ENCODE measurements around the gene OR52B6.
"Not testable (repeated sequence)": the region's sequence is repeated elsewhere in the genome, so short reads cannot be mapped to it uniquely, and the experiment has no call there.

Gene OR52B6

DNA sequence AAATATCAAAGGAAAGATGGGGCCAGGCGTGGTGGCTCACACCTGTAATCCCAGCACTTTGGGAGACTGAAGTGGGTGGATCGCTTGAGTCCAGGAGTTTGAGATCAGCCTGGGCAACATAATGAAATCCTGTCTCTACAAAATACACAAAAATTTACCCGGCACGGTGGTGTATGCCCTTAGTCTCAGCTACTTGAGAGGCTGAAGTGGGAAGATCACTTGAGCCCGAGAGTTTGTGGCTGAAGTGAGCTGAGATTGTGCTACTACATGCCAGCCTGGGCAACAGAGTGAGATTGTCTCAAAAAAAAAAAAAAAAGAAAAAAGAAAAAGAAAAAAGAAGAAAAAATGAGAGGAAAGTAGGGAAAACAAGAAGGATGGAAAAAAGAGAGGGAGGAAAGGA is 11.9 kb downstream of the OR52B6 start:
- no peak for FAIRE-seq
- no peak for DNase-seq (ENCODE audit: extremely low spot score, insufficient read length, low read depth)

- no peak for FAIRE-seq
- no peak for DNase-seq (ENCODE audit: extremely low spot score, insufficient read length, low read depth)
Measured at GRCh38 chr11:5593146-5593545, 12.5 kb downstream of the OR52B6 start.

- DNase-seq (ENCODE audit: extremely low spot score, insufficient read length, low read depth) (no peak), FAIRE-seq (no peak)
Measured at GRCh38 chr11:5596607-5597201, 16.0 kb downstream of the OR52B6 start, which contains the start of gene TRIM6. TRIM6 (plus strand) TSS chr11:5596637; CDS start chr11:5596898, 261 bp downstream.

DNA sequence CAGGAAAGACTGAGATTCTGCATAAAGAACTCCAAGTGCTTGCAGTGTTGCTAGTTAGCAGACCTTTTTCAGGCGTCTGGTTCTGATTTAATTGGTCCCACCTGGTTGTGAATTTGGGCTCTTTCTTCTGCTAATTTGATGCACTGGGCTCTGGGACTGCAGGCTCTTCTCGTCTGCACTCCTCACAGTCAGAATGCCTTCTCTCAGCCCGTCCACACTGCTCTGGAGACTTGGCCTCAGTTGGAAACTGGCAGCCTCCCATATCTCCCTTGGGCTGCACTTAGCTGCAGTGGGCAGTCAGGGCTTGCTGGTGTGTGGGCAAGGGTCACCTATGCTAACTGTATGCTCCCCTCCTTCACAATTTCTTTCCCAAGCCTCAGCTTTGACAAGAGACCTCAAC is 17.3 kb downstream of the OR52B6 start:
- DNase-seq (ENCODE audit: extremely low spot score, insufficient read length, low read depth), result no peak
- no peak for FAIRE-seq

DNA sequence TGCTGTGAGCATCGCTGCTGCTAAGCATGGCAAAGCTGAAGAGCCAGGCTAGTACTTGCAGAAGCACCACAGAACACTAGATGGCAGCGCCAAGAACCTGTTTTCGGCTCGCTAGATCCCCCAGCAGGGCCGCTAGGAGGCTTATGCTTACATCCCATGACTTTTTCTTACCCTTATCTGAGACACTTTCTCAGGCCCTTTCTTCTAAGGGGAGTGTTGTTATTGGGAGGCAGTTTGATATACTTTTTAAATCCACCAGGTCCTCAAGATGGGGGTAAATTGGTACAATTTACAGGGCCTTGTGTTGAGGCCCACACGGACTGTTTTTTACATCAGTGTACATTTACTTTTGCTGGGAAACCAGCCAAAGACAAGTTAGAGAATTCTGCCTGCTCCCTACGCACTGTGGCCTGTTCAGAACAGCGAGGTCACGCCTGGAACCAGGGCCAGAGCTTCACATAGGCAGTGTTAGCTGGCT is 19.7 kb downstream of the OR52B6 start:
- FAIRE-seq (peak; percentile 91), DNase-seq (ENCODE audit: extremely low spot score, insufficient read length, low read depth) (peak; percentile 33)

DNA sequence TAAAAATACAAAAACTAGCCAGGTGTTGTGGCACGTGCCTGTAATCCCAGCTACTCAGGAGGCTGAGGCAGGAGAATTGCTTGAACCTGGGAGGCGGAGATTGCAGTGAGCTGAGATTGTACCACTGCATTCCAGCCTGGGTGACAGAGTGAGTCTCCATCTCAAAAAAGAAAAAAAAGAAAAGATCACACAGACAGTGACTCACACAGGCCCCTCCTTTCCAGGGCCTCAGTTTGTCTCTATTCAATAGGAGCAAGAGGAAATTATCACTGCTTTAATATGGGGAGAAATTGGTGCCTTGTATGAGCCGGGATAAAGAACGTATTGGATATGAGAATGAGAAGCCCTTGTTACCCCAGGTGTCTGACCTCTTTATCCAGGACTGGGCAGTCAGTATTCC is 22.1 kb downstream of the OR52B6 start:
- not testable (repeated sequence) for FAIRE-seq; DNase-seq (ENCODE audit: extremely low spot score, insufficient read length, low read depth)

GRCh38 chr11:5603326-5603725 is 22.6 kb downstream of the OR52B6 start:
- FAIRE-seq (no peak), DNase-seq (ENCODE audit: extremely low spot score, insufficient read length, low read depth) (no peak)

GRCh38 chr11:5604896-5605295 is 24.2 kb downstream of the OR52B6 start:
- DNase-seq (ENCODE audit: extremely low spot score, insufficient read length, low read depth), result no peak
- no peak for FAIRE-seq

DNA sequence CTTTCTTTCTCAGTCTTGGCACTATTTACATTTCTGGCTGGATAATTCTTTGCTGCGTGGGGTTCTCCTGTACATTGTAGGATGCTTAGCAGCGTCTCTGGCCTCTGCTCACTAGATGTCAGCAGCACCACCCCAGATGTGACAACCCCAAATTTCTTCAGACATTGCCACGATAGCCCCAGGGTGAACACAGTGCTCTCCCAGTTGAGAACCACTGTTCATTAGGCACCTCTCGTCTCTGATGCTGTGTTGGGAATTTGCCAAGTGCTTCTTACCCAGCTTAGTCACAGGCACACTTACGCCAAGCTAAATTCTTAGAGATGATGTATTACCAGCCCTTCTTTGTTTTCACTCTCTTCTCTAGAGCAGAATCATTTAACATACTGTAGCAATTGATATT is 25.2 kb downstream of the OR52B6 start:
- DNase-seq (ENCODE audit: extremely low spot score, insufficient read length, low read depth) (no peak), FAIRE-seq (no peak)

- FAIRE-seq, result no peak
- DNase-seq (ENCODE audit: extremely low spot score, insufficient read length, low read depth), result no peak
Measured at GRCh38 chr11:5608808-5609207, 28.1 kb downstream of the OR52B6 start.

DNA sequence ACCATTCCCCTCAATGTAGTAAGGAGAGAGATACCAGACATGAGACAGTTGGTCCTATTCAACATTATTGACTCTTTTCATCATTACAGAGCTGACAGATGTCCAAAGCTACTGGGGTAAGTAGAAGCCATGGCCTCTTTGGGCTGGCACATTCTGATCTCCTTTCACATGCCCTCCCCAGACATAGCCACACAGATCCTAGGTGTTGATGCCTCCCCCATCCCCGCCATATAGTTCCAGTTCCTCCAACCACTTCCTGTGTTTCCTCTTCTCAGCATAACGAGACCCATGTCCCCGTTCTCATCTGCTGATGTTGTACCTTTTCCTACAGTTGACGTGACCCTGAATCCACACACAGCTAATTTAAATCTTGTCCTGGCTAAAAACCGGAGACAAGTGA is 29.8 kb downstream of the OR52B6 start:
- FAIRE-seq (peak; percentile 64), DNase-seq (ENCODE audit: extremely low spot score, insufficient read length, low read depth) (no peak)

DNA sequence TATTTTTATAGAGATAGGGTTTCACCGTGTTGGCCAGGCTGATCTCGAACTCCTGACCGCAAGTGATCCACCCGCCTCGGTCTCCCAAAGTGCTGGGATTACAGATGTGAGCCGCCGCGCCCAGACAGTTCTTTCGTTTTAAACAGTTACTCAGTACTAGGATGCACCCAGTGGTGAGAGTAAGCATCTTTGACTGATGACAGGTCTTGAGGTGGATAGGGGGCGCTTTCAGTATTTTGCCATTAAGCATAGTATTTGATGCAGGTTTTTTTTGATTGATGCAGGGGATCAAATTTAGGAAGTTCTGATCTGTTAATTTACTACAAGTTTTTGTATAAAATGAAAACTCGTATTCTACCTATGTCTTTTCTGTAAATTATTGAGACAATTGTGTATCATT is 30.9 kb downstream of the OR52B6 start:
- FAIRE-seq (no peak), DNase-seq (ENCODE audit: extremely low spot score, insufficient read length, low read depth) (no peak)

DNA sequence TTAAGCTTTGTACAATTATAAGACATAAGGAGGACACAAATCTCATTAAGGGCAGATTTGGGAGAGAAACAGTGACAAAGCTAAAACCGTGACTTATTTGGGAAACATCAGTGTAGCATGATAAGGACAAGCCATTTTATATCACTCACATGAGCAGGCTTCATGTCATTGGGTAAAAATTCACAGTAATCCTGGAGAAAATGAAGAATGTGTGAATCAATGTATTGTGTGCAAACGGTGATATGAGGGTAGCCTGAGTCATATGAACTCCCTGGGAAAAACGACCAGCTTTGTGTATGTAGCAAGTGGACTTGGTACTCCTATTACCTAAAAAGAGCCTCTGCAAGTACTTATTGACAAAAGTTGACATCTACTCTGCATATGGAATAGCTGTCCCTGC is 38.1 kb downstream of the OR52B6 start:
- FAIRE-seq (no peak), DNase-seq (ENCODE audit: extremely low spot score, insufficient read length, low read depth) (no peak)

GRCh38 chr11:5620651-5621521 is 40.2 kb downstream of the OR52B6 start:
- FAIRE-seq (no peak), DNase-seq (ENCODE audit: extremely low spot score, insufficient read length, low read depth) (no peak)

DNA sequence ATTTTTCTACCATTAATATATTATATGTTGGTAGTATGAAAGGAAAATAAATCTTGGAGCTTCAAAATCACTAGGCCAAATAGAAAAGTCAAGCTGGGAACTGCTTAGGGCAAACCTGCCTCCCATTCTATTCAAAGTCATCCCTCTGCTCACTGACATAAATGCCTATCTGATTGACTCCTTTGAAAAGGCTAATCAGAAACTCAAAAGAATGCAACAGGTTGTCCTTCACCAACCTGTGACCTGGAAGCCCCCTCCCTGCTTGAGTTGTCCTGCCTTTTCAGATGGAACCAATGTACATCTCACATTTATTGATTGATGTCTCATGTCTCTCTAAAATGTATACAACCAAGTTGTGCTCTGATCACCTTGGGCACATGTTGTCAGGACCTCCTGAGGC is 40.9 kb downstream of the OR52B6 start:
- no peak for FAIRE-seq
- DNase-seq (ENCODE audit: extremely low spot score, insufficient read length, low read depth), result no peak

- no peak for DNase-seq (ENCODE audit: extremely low spot score, insufficient read length, low read depth)
- FAIRE-seq, result no peak
Measured at GRCh38 chr11:5622802-5623201, 42.1 kb downstream of the OR52B6 start.

GRCh38 chr11:5624489-5625279 is 44.0 kb downstream of the OR52B6 start, which contains the start of gene TRIM34:
TRIM34 (plus strand) TSS chr11:5625001; CDS start chr11:5632332, 7,331 bp downstream.
- peak; percentile 99 for FAIRE-seq

DNA sequence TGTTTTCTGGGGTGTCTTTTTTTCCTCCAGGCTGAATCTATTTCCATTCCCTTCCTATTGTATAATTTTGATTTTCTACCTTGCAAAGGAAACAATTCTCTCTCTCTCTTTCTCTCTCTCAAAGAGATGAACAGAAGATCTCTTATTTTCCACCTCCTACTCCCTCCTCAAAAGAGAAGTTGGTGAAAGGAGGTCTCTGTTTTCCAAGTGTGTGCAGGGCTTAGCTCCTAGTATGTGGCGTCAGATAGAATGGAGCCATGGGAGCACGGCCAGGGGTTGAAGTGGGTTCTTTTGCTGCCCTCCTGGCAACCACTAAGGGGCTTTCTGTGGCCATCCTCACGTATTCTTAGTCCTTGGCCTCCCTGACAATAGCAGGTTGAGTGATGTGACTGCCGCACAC is 44.6 kb downstream of the OR52B6 start:
- peak; percentile 24 for FAIRE-seq
- DNase-seq (ENCODE audit: extremely low spot score, insufficient read length, low read depth), result no peak

More at GRCh38 chr11:5624489-5625279, 44.0 kb downstream of the OR52B6 start, which contains the start of gene TRIM34:
- DNase-seq (ENCODE audit: extremely low spot score, insufficient read length, low read depth), result peak; percentile 77

GRCh38 chr11:5626196-5626595 is 45.5 kb downstream of the OR52B6 start:
- no peak for FAIRE-seq
- DNase-seq (ENCODE audit: extremely low spot score, insufficient read length, low read depth), result no peak

DNA sequence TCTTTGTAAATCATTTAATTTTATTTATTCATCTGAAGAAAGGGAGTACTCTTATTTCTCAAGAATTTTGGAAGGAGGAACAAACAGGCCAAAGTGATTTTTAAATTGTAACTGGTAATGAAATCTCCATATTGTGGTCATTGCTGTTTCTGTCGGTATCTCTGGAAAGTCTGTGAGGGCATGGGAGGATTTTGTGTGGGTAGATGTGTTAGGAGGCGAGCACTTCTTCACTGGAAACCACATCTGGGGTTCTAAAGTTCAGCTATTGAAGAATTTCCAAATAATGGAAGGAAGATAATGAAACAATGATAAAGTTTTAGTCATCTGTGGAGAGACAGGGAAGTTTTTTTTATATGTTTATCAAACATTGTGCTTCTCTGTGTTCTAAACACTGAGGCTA is 50.7 kb downstream of the OR52B6 start:
- DNase-seq (ENCODE audit: extremely low spot score, insufficient read length, low read depth) (no peak), FAIRE-seq (peak; percentile 38)
